H1 (cell line): ENCODE results near the gene HOXD10. TPM values are rescaled to one million over a fixed set of nuclear protein-coding genes. Genes with fewer than 3 reads are reported as not detected.

Experiments used
- ATF3 ChIP-seq: IDR thresholded peaks from 2 replicates; pipeline ENCODE4 v1.6.1; 2011; ENCODE audit warnings: low read depth, mild to moderate bottlenecking, low read length; ENCODE audit not compliant: insufficient read depth
- BACH1 ChIP-seq: IDR thresholded peaks from 2 replicates; pipeline ENCODE4 v1.6.1; 2012; ENCODE audit warnings: low read length, improper control_type of control experiment
- BCL11A ChIP-seq, 2 experiments: IDR thresholded peaks; one replicate each; pipeline ENCODE4 v1.6.1; 2011; ENCODE audit warnings: low read depth in 2 of 2, low read length in 2 of 2, mild to moderate bottlenecking in 2 of 2
- CBX5 ChIP-seq: fragments of 300-800, 300-1000 bp; sonication (generic); IDR thresholded peaks from 2 replicates; pipeline ENCODE4 v1.7.1; 2016; ENCODE audit warnings: antibody characterized with exemption, low read length, low read depth
- CBX8 ChIP-seq: fragments of 300-800, 300-1000 bp; sonication (generic); IDR thresholded peaks from 2 replicates; pipeline ENCODE4 v1.7.1; 2016; ENCODE audit warnings: low read depth, low read length, borderline replicate concordance
- CTBP2 ChIP-seq: IDR thresholded peaks from 2 replicates; pipeline ENCODE4 v1.7.0; 2011; ENCODE audit warnings: borderline replicate concordance, mild to moderate bottlenecking, moderate library complexity, mixed read lengths, low read length; ENCODE audit not compliant: insufficient read depth, insufficient read length
- E2F6 ChIP-seq: IDR thresholded peaks from 2 replicates; pipeline ENCODE4 v1.6.1; 2012; ENCODE audit warnings: inconsistent platforms
- EZH2 ChIP-seq: fragments of 200-600 bp; sonication (generic); IDR thresholded peaks from 2 replicates; pipeline ENCODE4 v1.7.1; 2012; ENCODE audit warnings: low read depth, mild to moderate bottlenecking, moderate library complexity, low read length, inconsistent platforms; ENCODE audit not compliant: severe bottlenecking
- HDAC6 ChIP-seq: IDR thresholded peaks from one replicate; pipeline ENCODE4 v1.7.1; 2012; ENCODE audit warnings: low read depth, mild to moderate bottlenecking, inconsistent platforms, low read length, moderate library complexity
- KDM5A ChIP-seq: fragments of 200-600 bp; IDR thresholded peaks from 2 replicates; pipeline ENCODE4 v1.7.1; 2012; ENCODE audit warnings: mild to moderate bottlenecking, low read length, inconsistent platforms, mixed read lengths
- MAFK ChIP-seq: IDR thresholded peaks from 2 replicates; pipeline ENCODE4 v1.6.1; 2012; ENCODE audit warnings: low read depth, mild to moderate bottlenecking, improper control_type of control experiment, low read length
- PHF8 ChIP-seq: fragments of 200-600 bp; sonication (generic); conservative IDR thresholded peaks from 2 replicates; pipeline ENCODE4 v1.7.1; 2012; ENCODE audit warnings: low read depth, mild to moderate bottlenecking, inconsistent platforms, low read length, moderate library complexity
- POU5F1 ChIP-seq: IDR thresholded peaks from 2 replicates; pipeline ENCODE4 v1.6.1; 2011; ENCODE audit warnings: low read depth, mild to moderate bottlenecking, low read length, moderate library complexity
- RBBP5 ChIP-seq: IDR thresholded peaks from 2 replicates; pipeline ENCODE4 v1.7.1; 2012; ENCODE audit warnings: low read depth, mild to moderate bottlenecking, inconsistent platforms, low read length, moderate library complexity, borderline replicate concordance
- RFX5 ChIP-seq: IDR thresholded peaks from 2 replicates; pipeline ENCODE4 v1.6.1; 2011; ENCODE audit warnings: low read depth, low read length, improper control_type of control experiment, borderline replicate concordance
- RNF2 ChIP-seq: fragments of 200-900, 300-1000 bp; sonication (generic); IDR thresholded peaks from 2 replicates; pipeline ENCODE4 v1.7.1; 2016; ENCODE audit warnings: borderline replicate concordance, low read depth, mild to moderate bottlenecking, antibody characterized with exemption, low read length; ENCODE audit not compliant: poor library complexity, severe bottlenecking; ENCODE audit errors: missing control alignments
- SAP30 ChIP-seq: fragments of 300-600 bp; sonication (generic); IDR thresholded peaks from 2 replicates; pipeline ENCODE4 v1.7.1; 2012; ENCODE audit warnings: low read length, moderate library complexity, mild to moderate bottlenecking, inconsistent platforms; ENCODE audit not compliant: insufficient read depth, insufficient replicate concordance
- SIN3A ChIP-seq, 2 experiments: IDR thresholded peaks in 1 of 2; conservative IDR thresholded peaks in 1 of 2; 2 replicates each; pipeline ENCODE4 v1.6.1; 2011 to 2012; ENCODE audit warnings: low read length in 2 of 2, improper control_type of control experiment in 1 of 2, low read depth in 1 of 2, mild to moderate bottlenecking in 1 of 2
- SP4 ChIP-seq: IDR thresholded peaks from 2 replicates; pipeline ENCODE4 v1.6.1; 2012; ENCODE audit warnings: low read length, inconsistent platforms
- TAF7 ChIP-seq: optimal IDR thresholded peaks from 2 replicates; pipeline ENCODE3; 2011; ENCODE audit warnings: low read depth, mild to moderate bottlenecking, inconsistent platforms, low read length, moderate library complexity, borderline replicate concordance
- TCF12 ChIP-seq: IDR thresholded peaks from 2 replicates; pipeline ENCODE4 v1.6.1; 2011; ENCODE audit warnings: low read depth, mild to moderate bottlenecking, low read length
- YY1 ChIP-seq: IDR thresholded peaks from 2 replicates; pipeline ENCODE4 v1.6.1; 2011; ENCODE audit warnings: low read depth, mild to moderate bottlenecking, low read length
- polyA plus RNA-seq, 7 experiments: library from polyadenylated mRNA; depleted of rRNA in 3 of 7; stranded (reverse) in 5 of 7; unstranded in 2 of 7; fragments of >200 nt in 5 of 7; fragments of 200-250 nt in 2 of 7; gene quantifications; 1 replicate in 5 of 7; 2 replicates in 1 of 7; 4 replicates in 1 of 7; pipeline versions ENCODE4 v1.2.1 to v1.2.3, GENCODE V29; 2011 to 2013; ENCODE audit warnings: missing spikeins in 2 of 7, mixed read lengths in 2 of 7
- total RNA-seq: library from RNA; stranded (reverse); fragmentation: NEBNext Ultra II Directional; extraction: Animal tissue kit (Norgen Biotek cat#: 25700); gene quantifications from 2 replicates; pipeline ENCODE4 v1.2.1, GENCODE V29; 2021

The HOXD10 gene
- total and polyA plus RNA-seq, 2 of the 8 experiments (the other 6 are each of a cell fraction or from before 2014, with no cell fraction given): not detected

- no peak for TF ChIP-seq CBX5
- no peak for TF ChIP-seq YY1
- no peak for TF ChIP-seq BCL11A (IDR thresholded peaks at IDR 0.05; ENCODE audit: low read depth in 2 of 2, low read length in 2 of 2)
- TF ChIP-seq RBBP5: 0 out of 2 replicates have a peak, but pooled peaks have one; percentile 16
- no peak for TF ChIP-seq ATF3
- TF ChIP-seq RFX5: no peak
- peak; percentile 83 for TF ChIP-seq E2F6
- peak; percentile 85 for TF ChIP-seq CTBP2
- TF ChIP-seq POU5F1: no peak
- no peak for TF ChIP-seq TCF12
- peak; percentile 89 for TF ChIP-seq RNF2
- no peak for TF ChIP-seq TAF7
- TF ChIP-seq PHF8: no peak
- peak; percentile 96; the same call in 1 of the 2 replicates for TF ChIP-seq CBX8
- TF ChIP-seq SP4: no peak
- TF ChIP-seq SIN3A (conservative IDR thresholded peaks at IDR 0.05 in 1 of 2, IDR thresholded peaks at IDR 0.05 in 1 of 2; ENCODE audit: low read depth in 1 of 2, low read length in 2 of 2): no peak
- TF ChIP-seq KDM5A: no peak
- TF ChIP-seq EZH2: peak; percentile 84
- TF ChIP-seq SAP30: no peak
- no peak for TF ChIP-seq MAFK
- TF ChIP-seq HDAC6: no peak
- no peak for TF ChIP-seq BACH1
Measured at GRCh38 chr2:176080540-176081375, 35.8 kb upstream of the HOXD10 start (continued).
